Measurements from ENCODE around the gene OCA2. TPM values are rescaled to one million over a fixed set of nuclear protein-coding genes. Genes with fewer than 3 reads are reported as not detected.

Gene OCA2
- total RNA-seq, 1 donor from 2014 or later = 2.8 TPM

- Mint-ChIP-seq H3K36me3 (no peaks in the 10 kb centered on the region), H3K9me3 (no peaks in the 10 kb centered on the region), H3K27me3 (no peaks in the 10 kb centered on the region), H3K4me1 (ENCODE audit: unreplicated experiment) (no peaks in the 10 kb centered on the region), H3K4me3 (no peak overlapping the region), H3K27ac (no peak overlapping the region)
- no peak for DNase-seq (ENCODE audit: extremely low spot score, unreplicated experiment)
- TF ChIP-seq CTCF (conservative IDR thresholded peaks at IDR 0.05) = no peak
These were observed 227.8 kb downstream of the OCA2 start for GRCh38 chr15:27871078-27871901.

GRCh38 chr15:27870320-27870719 is 228.8 kb downstream of the OCA2 start:
- Mint-ChIP-seq H3K4me3 (no peak overlapping the region), H3K9me3 (no peaks in the 10 kb centered on the region), H3K36me3 (no peaks in the 10 kb centered on the region), H3K27me3 (peaks cover 4% of the 10 kb centered on the region), H3K4me1 (ENCODE audit: unreplicated experiment) (no peaks in the 10 kb centered on the region), H3K27ac (no peak overlapping the region)
- no peak for TF ChIP-seq CTCF (conservative IDR thresholded peaks at IDR 0.05)
- no peak for DNase-seq (ENCODE audit: extremely low spot score, unreplicated experiment)

- Mint-ChIP-seq H3K4me1 (ENCODE audit: unreplicated experiment) (no peaks in the 10 kb centered on the region), H3K9me3 (no peaks in the 10 kb centered on the region), H3K36me3 (no peaks in the 10 kb centered on the region), H3K27me3 (peaks cover 4% of the 10 kb centered on the region), H3K27ac (no peak overlapping the region), H3K4me3 (no peak overlapping the region)
- DNase-seq (ENCODE audit: extremely low spot score, unreplicated experiment) = no peak
- no peak for TF ChIP-seq CTCF (conservative IDR thresholded peaks at IDR 0.05)
These were observed 229.3 kb downstream of the OCA2 start for GRCh38 chr15:27869697-27870281.

GRCh38 chr15:27868828-27869404 is 230.2 kb downstream of the OCA2 start:
- Mint-ChIP-seq H3K27me3 (peaks cover 7% of the 10 kb centered on the region), H3K4me3 (no peak overlapping the region), H3K9me3 (no peaks in the 10 kb centered on the region), H3K36me3 (no peaks in the 10 kb centered on the region), H3K4me1 (ENCODE audit: unreplicated experiment) (no peaks in the 10 kb centered on the region), H3K27ac (no peak overlapping the region)
- DNase-seq (ENCODE audit: extremely low spot score, unreplicated experiment) = no peak
- no peak for TF ChIP-seq CTCF (conservative IDR thresholded peaks at IDR 0.05)

GRCh38 chr15:27867861-27868260 is 231.3 kb downstream of the OCA2 start:
- no peak overlapping the region for H3K27ac Mint-ChIP-seq
- H3K9me3 Mint-ChIP-seq = no peaks in the 10 kb centered on the region
- H3K27me3 Mint-ChIP-seq = peaks cover 7% of the 10 kb centered on the region
- H3K4me3 Mint-ChIP-seq = no peak overlapping the region
- no peaks in the 10 kb centered on the region for H3K4me1 Mint-ChIP-seq (ENCODE audit: unreplicated experiment)
- no peak for DNase-seq (ENCODE audit: extremely low spot score, unreplicated experiment)
- H3K36me3 Mint-ChIP-seq = no peaks in the 10 kb centered on the region
- no peak for TF ChIP-seq CTCF (conservative IDR thresholded peaks at IDR 0.05)

All from type B pancreatic cell (in vitro differentiated cells).